Islet of Langerhans (tissue), 1 donor: ENCODE data around the gene SGCA.

Experiments
- FAIRE-seq: peaks from one replicate; lab custom pipeline; 2011; peaks lifted over from hg19 to GRCh38; lab: Jason Lieb, UNC

Gene SGCA

DNA sequence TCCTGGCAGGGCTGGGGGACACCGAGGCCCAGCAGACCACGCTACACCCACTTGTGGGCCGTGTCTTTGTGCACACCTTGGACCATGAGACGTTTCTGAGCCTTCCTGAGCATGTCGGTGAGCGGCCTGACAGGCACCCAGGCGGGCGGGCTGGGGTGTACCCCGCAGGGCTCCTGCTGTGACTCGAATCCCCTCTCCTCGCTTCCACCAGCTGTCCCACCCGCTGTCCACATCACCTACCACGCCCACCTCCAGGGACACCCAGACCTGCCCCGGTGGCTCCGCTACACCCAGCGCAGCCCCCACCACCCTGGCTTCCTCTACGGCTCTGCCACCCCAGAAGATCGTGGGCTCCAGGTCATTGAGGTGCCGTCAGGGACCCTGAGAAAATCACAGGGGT is 1.6 kb downstream of the SGCA start:
- no peak for FAIRE-seq

DNA sequence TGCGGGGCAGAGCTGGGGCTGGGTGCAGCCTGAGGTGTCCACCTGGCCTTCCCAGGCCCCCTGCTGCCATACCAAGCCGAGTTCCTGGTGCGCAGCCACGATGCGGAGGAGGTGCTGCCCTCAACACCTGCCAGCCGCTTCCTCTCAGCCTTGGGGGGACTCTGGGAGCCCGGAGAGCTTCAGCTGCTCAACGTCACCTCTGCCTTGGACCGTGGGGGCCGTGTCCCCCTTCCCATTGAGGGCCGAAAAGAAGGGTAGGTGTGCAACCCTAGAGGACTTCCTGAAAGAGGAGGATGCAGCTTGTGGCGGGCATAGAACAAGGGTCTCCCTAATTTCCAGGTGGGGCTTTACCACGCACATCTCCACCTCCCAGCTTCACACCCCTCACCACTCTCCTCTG is 2.5 kb downstream of the SGCA start:
- FAIRE-seq, result no peak

DNA sequence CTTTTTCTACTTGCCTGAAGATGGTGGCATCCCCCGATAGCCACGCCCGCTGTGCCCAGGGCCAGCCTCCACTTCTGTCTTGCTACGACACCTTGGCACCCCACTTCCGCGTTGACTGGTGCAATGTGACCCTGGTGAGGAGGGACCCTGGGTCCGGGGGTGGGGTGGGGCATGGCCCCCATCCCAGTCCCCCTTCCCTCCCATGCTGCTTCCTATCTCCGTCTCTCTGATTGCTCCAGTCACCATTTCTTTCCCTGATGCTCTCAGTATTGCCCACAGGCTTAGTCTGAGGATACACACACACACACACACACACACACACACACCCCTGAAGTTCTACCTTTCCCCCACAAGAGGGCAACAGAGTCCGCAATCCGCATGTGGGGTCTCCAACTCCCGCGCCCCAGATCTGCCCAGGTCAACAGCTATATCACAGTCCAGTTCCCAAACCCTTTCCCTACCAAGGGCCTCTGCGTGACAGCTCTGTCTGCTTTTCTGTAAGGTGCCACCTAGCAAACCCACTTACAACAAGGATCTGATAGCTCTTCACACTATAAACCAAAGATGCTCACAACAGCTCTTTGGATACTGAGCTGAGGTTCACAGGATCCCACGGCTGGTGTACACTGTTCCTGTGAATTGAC is 3.4 kb downstream of the SGCA start:
- no peak for FAIRE-seq

DNA sequence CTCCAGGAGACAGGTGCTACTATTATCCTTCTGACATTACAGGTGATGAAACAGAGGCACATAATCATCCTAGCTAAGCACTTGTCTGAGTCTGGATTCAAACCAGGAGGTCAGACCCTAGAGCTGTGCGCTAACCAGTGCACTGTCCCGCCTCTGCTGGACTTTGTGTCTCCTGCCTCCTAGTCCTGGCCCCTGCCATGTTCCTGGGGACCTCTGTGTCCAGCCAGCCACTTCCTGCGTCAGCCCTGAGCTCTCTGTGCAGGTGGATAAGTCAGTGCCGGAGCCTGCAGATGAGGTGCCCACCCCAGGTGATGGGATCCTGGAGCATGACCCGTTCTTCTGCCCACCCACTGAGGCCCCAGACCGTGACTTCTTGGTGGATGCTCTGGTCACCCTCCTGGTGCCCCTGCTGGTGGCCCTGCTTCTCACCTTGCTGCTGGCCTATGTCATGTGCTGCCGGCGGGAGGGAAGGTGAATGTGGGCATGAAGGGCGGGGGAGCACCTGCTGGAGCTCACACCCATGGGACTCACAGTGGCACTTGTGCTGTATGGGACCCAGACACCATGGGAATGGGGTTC is 4.2 kb downstream of the SGCA start:
- no peak for FAIRE-seq

DNA sequence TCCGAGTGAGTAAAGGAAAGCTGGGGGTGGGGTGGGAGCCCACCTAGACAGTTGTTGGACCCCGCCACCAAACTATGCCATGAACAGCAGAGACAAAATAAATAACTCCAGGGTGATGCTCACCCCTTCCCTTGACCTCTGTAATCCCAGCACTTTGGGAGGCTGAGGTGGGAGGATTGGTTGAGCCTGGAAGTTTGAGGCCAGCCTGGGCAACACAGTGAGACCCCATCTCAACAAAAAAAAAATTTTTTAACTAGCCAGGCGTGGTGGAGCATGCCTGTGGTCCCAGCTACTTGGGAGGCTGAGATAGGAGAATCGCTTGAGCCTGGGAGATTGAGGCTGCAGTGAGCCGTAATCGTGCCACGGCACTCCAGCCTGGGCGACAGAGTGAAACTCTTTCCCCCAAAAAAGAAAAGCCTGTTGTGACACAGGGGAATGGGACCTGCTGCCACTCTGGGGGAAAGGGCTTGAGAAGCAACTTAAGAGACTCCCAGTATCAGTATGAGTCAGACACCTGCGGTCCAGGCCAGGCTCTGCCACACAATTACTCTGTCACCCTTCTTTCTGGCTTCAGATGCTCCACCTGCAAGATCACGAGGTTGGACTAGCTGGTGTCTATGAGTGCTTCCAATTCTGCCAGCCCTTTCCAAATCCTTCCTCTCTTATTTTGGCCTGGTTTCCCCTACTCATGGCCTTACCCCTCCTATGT is 5.0 kb downstream of the SGCA start:
- no peak for FAIRE-seq

DNA sequence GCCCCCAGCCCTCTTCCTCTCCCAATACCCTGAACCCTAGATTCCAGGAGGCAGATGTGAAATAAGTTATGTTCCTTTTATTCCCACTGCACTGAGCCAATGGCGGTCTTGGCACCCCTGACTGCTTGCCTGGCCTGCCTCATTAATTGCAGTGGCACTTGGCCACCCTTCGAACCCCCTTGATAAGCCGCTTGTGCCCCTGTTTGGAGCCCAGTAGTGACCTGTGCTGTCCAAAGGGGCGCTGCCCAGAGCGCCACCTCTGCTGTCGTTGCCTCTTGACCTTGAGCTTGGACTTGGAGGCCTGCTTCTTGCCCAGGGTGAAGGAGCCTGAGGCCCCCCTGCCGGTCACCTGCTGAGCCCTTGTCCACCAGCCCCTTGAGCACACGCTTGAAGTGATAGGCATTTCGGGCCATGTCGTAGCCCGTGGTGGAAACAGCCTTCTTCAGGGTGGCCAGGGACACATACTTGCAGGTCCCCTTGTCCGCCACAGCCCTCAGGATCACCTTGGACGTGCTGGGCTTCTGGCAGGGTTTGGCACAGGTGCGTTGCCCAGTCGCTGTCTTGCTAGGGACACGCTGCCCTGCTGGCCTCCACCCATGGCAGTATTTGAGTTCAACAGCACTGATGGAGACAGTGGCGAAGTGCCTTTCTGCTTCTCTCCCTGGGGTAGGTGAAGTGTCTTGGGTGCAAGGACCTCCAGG is 5.7 kb downstream of the SGCA start:
- FAIRE-seq, result no peak

DNA sequence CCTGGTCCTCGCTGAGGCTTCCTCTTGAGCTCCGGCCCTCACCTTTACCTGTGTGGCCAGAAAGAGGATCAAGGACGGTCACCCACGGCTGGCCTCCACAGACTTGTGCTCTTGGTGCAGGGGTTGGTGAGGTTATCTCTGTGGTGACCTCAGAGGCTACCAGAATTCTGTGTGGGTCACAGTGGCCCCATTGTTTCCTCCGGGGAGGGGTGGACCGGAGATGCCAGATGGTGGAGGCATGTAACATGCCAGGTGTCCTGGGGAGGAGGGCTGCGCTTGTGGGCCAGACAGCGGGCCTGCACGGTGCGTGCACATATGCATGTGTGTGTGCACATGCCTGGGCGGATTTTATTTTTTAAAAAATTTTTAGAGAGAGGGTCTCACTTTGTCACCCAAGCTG is 6.3 kb downstream of the SGCA start:
- no peak for FAIRE-seq

DNA sequence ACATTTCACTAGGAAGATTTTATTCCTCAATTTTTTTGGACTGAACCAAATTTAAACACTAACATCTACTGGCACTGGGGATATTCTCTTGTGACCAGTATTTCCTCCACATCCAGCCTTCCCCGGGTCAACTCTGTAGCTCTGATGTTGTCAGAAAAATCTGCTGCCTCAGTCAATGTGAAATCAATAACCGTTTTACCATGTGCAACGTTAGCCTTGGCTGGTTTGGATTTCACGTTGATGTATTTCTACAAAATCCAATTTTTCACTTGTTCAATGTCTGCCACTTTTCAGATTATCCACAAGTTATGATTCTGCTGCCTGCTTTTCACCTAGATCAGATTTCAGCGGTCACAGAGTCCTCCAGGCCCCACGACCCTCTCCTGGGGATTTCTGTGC is 7.1 kb downstream of the SGCA start:
- no peak for FAIRE-seq

DNA sequence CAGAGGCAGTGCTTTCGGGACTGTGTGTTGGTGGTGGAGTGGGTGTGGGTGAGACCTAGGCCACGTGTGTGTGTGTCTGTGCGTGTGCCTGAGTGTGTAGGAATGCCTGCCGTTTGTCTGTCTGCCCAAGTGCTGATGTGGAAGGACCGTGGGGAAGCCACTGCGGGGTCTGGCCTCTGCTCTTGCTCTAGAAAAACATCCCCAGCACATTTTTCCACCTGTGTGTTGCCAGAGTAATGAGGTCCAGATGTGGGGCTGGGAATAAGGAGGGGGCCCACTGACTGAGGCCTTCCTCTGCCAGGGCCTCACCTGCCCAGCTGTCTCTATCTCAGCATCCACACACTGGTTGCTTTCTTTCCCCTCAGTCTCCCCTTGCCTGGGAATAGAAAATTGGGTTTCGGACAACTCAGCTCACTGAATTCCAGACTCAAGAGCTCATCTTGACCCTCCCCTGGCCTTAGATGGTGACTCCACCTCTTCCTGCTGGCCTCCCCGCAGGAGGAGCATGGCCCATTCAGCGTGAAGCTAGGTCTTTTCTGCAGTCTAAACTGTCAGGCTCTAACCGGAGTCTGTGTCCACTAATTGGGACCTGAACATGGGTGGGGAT is 7.6 kb downstream of the SGCA start:
- no peak for FAIRE-seq

DNA sequence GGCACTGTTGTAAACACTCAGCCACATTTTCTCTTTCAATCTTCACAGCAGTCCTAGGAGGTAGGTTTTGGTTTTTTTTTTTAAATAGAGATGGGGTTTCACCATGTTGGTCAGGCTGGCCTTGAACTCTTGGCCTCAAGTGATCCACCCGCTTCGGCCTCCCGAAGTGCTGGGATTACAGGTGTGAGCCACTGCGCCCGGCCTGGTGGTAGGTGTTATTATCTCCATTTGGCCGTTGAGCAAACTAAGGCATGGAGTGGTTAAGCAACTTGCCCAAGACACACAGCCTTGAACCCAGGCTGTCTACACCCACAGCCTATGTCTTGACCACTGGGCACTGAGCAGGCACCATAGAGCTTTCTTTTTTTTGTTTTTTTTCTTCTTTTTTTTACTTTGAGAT is 8.6 kb downstream of the SGCA start:
- no peak for FAIRE-seq

DNA sequence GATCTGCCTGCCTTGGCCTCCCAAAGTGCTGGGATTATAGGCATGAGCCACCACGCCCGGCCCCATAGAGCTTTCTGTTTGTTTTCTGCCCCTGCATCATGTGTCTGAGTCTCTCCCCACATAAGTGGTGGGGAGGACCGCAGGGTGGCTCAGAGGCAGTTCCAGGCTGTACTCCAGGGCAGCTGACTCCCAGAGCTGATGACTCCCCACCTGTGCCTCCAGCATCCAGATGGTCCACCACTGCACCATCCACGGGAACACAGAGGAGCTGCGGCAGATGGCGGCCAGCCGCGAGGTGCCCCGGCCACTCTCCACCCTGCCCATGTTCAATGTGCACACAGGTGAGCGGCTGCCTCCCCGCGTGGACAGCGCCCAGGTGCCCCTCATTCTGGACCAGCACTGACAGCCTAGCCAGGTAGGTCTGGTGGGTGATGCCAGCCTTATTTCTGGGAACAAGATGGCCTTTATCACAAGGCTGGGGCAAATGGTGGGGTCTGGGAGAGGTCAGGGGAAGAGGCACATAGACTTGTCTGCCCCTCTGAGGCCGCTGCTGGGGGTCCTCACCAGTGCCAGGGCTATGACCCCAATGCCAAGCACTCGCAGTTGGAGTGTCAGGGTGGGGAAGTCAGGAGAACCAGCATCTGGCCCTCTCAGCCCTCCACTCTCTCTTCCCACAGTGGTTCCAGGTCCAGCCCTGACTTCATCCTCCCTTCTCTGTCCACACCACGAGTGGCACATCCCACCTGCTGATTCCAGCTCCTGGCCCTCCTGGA is 9.4 kb downstream of the SGCA start:
- no peak for FAIRE-seq

DNA sequence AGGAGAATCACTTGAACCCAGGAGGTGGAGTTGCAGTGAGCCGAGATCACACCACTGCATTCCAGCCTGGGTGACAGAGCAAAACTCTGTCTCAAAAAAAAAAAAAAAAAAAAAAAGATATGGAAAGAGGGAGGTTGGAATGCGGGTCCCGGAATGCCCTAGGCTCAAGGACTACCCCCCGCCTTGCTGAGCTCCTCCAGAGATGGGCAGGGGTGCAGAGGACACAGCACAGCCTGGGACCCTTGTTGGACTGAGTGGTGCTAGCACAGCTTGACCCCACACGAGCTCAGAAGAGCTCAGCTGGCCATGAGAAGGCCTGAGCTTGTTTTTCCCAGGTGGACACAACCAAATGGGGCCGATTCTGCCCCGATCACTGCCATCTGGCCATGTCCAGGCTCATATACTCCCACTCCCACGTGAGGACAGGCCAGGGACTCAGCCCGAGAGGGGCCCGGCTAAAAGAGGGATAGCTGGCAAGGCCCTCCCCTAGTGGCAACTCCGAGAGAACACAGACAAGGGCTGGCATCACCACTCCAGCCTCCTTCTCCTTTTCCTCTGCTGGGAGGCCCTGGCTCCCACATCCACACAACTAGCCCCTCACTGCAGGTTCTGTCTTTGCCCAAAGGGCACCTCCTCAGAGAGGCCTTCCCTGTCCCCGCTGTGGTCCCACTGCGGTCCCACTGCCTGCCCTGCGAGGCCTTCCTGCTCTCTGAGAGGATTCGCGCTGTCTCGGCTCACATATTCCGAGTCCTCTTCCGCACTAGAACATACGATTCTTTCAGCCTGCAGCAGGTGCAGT is 11.0 kb downstream of the SGCA start:
- FAIRE-seq, result no peak

DNA sequence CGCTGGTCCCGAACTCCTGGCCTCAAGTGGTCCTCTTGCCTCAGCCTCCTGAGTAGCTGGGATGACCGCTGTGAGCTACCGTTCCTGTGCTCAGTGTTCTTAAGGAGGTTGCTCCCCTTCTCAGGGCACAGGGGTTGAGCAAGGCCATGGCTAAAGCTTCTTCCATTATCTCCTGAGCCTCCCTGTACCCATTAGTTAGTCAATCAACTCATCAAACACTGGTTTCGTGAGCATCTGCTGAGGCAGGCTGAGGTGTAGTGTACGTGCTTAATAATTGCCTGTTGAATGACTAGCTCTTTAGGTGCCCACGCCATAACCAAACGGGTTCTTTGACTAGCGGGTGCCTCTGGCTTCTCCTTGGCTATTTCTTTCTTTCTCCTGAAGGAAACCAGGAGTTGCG is 11.7 kb downstream of the SGCA start:
- no peak for FAIRE-seq

DNA sequence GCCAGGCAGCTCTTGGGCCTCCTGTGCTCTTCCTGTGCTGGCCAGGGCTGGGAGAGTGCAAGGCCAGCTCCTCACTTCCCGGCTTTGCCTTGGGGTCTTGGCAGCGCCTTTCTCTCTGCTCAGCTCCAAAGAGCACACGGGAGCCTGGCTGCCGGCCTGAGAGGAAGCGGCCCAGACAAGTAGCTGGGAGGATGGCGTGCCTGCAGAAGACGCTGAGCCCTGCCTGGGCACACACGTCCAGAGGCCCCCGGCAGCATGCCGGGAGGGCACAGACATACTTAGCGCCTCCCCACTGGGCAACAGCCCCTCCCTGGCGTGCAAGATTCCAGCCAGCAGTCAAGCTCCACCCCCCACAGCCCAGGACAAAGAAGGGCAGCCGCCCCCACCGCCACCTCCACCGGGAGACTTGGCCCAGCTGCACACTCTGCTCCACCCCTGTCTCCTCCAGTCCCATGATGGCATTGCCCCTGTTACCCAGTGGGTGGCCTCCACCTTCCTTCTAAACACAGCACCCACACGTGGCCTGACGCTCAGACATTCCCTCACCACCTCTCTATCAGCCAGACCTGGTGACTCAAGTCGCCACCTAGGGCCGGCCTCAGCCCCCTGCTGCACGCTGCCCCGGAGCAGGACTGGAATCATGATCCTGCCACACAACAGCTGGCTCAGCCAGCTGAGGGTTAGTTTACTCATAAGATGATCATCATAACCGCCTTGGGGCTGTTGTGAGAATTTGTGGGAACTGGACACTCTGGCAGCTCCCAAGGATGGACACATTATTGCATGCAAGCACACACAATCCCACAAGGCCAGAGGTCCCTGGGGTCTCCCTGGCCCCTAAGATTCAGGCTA is 12.4 kb downstream of the SGCA start:
- FAIRE-seq, result no peak

DNA sequence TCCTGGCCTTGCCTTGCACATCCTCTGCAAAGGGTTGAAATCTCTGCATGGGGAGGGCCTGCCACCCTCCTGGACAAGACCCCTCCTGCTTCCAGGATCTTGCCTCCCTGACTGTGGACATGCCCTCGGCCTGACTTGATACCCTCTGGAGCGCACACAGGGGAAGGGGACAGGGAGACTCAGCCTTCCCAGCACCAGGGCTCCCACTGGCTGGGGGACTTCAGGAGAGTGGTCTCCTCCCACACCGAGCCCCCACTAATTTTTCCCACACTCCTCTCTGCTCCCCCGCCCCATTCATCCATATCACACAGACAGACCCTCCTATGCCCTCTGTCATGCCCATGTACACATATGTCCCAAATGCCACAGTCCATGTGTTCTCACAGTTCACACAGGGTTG is 14.3 kb downstream of the SGCA start:
- FAIRE-seq, result no peak

DNA sequence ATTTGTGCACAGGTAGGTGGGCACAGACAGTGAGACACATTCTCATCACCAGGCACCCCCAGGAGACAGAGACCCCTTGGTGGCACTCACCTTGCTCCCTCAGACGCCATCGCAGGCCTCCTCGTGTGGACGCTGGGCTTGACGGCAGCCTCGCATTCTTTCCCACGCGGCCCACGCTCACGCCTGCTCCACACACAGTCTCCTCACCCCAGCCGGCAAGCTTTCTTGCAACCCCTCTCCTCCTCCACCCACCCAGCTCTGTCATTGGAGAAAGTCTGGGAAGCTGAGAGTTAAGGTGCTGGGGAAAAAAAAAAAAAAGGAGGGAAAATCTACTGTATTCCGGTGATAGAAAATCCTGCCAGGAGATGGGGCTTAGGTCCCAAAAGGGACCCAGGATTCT is 14.8 kb downstream of the SGCA start:
- no peak for FAIRE-seq

DNA sequence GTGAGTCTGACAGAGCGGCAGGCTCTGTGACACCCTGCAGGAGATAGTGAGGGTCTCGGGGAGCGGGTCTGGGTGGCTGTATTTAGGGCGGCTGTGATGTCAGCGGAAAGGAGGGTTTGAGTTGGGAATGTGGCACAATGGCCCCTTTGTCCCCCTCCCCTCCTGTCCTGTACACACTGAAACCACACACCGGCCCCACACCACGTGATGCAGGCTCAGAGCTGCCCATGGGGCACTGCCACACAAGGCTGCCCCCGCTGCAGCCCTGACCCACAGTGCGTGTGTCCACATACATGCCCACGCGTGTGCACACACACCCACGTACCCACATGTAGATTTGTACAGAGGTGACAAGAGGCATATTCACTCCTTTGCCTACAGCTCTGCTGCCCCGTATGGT is 15.3 kb downstream of the SGCA start:
- no peak for FAIRE-seq

DNA sequence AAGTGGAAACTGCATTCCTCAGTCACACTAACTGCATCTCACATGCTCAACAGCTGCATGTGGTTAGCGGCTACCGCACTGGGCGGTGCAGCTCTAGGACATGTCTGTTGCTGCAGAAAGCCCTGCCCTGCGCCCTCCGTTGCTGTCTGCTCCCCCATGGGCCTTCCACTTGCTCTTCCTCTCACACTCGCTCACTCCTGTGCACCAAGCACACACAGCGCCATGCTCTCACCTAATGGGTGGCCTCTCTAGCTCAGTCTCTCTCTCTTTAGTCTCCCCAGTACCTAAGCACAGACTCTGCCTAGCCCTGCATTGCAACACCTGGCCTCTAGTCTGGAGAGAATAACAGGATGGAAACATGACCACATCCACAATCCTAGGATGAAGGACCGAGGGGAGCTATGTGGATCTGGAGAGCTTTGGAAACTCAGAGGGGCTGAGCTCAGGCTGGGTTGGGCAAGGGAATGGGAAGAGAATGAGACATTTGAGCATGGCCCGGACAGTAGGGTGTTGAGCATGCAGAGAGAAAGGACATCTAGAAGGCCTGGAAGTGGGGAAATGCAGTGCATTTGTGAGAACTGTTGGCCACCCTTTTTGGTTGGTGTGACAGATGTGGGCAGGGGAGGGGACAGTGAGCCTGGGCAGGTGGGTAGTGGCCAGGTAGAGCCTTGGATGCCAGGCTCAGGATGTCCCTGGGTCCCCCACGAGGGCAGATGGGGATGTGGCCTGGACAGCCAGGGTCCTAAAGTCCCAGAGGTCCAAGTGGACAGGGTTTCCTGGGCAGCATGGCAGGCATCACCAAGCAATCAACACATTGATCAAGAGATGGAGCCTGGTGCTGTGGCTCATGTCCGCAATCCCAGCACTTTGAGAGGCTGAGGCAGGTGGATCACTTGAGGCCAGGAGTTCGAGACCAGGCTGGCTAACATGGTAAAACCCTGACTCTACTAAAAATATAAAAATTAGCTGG is 16.1 kb downstream of the SGCA start:
- no peak for FAIRE-seq

DNA sequence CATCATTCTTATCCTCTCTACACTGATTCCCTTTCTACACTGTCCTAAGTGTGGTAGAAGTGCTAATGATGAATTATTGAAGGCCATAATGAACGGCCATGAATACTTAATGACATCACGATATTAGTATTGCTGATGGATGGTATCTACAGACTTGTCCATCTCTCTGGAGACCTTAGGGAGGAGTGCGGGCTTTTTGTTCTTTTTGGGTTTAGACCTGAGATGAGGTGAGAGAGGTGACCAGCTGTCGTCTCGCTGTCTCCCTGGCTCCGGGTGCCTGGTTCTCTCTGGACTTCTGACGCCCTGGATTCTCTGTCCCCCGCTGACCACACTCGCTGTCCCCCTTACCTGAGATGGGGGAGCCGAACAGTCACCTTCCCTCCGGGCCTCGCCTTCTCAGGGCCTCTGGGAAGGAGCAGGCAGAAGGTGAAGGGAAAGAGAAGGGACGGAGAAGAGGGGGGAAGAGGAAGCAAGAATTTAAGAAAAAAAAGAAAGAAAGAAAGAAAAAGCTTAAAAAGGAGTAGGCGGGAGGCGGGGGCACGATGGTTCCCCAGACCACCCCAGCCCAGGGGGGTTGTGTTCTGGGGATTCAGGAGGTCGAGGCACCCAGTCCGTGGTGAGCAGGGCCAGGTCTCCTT is 17.1 kb downstream of the SGCA start:
- no peak for FAIRE-seq
